H9 (cell line): ENCODE results near the gene NMRAL1. TPM values are rescaled to one million over a fixed set of nuclear protein-coding genes. Genes with fewer than 3 reads are reported as not detected.
A peak's percentile ranks its signal among the peaks of the same experiment; 100 is the strongest.

ENCODE experiments used
- DNase-seq: peaks from one replicate; pipeline ENCODE4 v3.0.0-alpha.2; 2017
- H2AFZ ChIP-seq: one replicate; pipeline ENCODE4 v1.6.1; 2013; ENCODE audit warnings: mild to moderate bottlenecking, low read length, control low read depth, moderate library complexity
- H2AK5ac ChIP-seq: 2 replicates; pipeline ENCODE4 v1.6.1; 2013; ENCODE audit warnings: low read length, control low read depth, mixed read lengths; ENCODE audit not compliant: insufficient read length
- H2BK120ac ChIP-seq: one replicate; pipeline ENCODE4 v1.6.1; 2013; ENCODE audit warnings: low read depth, mild to moderate bottlenecking, low read length, control low read depth, inconsistent platforms; ENCODE audit not compliant: poor library complexity, severe bottlenecking
- H2BK12ac ChIP-seq: 2 replicates; pipeline ENCODE4 v1.6.1; 2013; ENCODE audit warnings: low read length, control low read depth, mixed read lengths, low read depth; ENCODE audit not compliant: insufficient read length
- H2BK15ac ChIP-seq: 2 replicates; pipeline ENCODE4 v1.6.1; 2013; ENCODE audit warnings: low read depth, low read length, control low read depth
- H2BK20ac ChIP-seq: one replicate; pipeline ENCODE4 v1.6.1; 2013; ENCODE audit warnings: low read depth, mild to moderate bottlenecking, low read length, control low read depth, inconsistent platforms; ENCODE audit not compliant: poor library complexity, severe bottlenecking
- H2BK5ac ChIP-seq: 2 replicates; pipeline ENCODE4 v1.6.1; 2013; ENCODE audit warnings: low read length, control low read depth, mixed read lengths; ENCODE audit not compliant: insufficient read length
- H3K14ac ChIP-seq: 2 replicates; pipeline ENCODE4 v1.6.1; 2013; ENCODE audit warnings: low read length, control low read depth; ENCODE audit not compliant: insufficient read depth
- H3K18ac ChIP-seq: 2 replicates; pipeline ENCODE4 v1.6.1; 2013; ENCODE audit warnings: low read depth, mild to moderate bottlenecking, mixed read lengths, low read length, control low read depth; ENCODE audit not compliant: insufficient read length
- H3K23ac ChIP-seq: 2 replicates; pipeline ENCODE4 v1.6.1; 2013; ENCODE audit warnings: low read length, control low read depth, mixed read lengths, low read depth; ENCODE audit not compliant: insufficient read length
- H3K23me2 ChIP-seq: 2 replicates; pipeline ENCODE4 v1.6.1; 2013; ENCODE audit warnings: low read depth, mild to moderate bottlenecking, mixed read lengths, low read length, control low read depth; ENCODE audit not compliant: insufficient read length, poor library complexity, severe bottlenecking
- H3K27ac ChIP-seq: 2 replicates; pipeline ENCODE4 v1.5.1; 2013; ENCODE audit warnings: low read length, control low read depth, mixed read lengths, low read depth; ENCODE audit not compliant: insufficient read length
- H3K27me3 ChIP-seq: 2 replicates; pipeline ENCODE4 v1.6.1; 2013; ENCODE audit warnings: low read length, control low read depth, inconsistent platforms; ENCODE audit not compliant: insufficient read depth
- H3K4ac ChIP-seq: 2 replicates; pipeline ENCODE4 v1.6.1; 2013; ENCODE audit warnings: low read depth, mild to moderate bottlenecking, control low read depth, inconsistent platforms, low read length, moderate library complexity
- H3K4me1 ChIP-seq: 2 replicates; pipeline ENCODE4 v1.6.1; 2013; ENCODE audit warnings: low read length, control low read depth, inconsistent platforms; ENCODE audit not compliant: insufficient read depth
- H3K4me2 ChIP-seq: 2 replicates; pipeline ENCODE4 v1.6.1; 2013; ENCODE audit warnings: low read length, control low read depth, mixed read lengths; ENCODE audit not compliant: insufficient read length, insufficient read depth
- H3K56ac ChIP-seq: 2 replicates; pipeline ENCODE4 v1.6.1; 2013; ENCODE audit warnings: low read depth, mild to moderate bottlenecking, mixed read lengths, low read length, control low read depth; ENCODE audit not compliant: insufficient read length
- H3K79me1 ChIP-seq: 2 replicates; pipeline ENCODE4 v1.6.1; 2013; ENCODE audit warnings: low read depth, mild to moderate bottlenecking, moderate library complexity, low read length, control low read depth, inconsistent platforms; ENCODE audit not compliant: insufficient read depth, poor library complexity, severe bottlenecking
- H3K79me2 ChIP-seq: 2 replicates; pipeline ENCODE4 v1.6.1; 2013; ENCODE audit warnings: low read length, control low read depth, inconsistent platforms; ENCODE audit not compliant: insufficient read depth
- H3K9ac ChIP-seq: 2 replicates; pipeline ENCODE4 v1.6.1; 2013; ENCODE audit warnings: low read length, control low read depth, mixed read lengths; ENCODE audit not compliant: insufficient read length; ENCODE audit errors: extremely low read depth
- H3K9me3 ChIP-seq: one replicate; pipeline ENCODE4 v1.6.1; 2013; ENCODE audit warnings: low read depth, low read length, inconsistent platforms; ENCODE audit not compliant: control insufficient read depth
- H3T11ph ChIP-seq: one replicate; pipeline ENCODE4 v1.6.1; 2013; ENCODE audit warnings: mild to moderate bottlenecking, low read length, control low read depth, inconsistent platforms
- H4K20me1 ChIP-seq: one replicate; pipeline ENCODE4 v1.6.1; 2013; ENCODE audit not compliant: control insufficient read depth, insufficient read length, insufficient read depth
- H4K5ac ChIP-seq: 2 replicates; pipeline ENCODE4 v1.6.1; 2013; ENCODE audit warnings: low read depth, mild to moderate bottlenecking, mixed read lengths, low read length, control low read depth; ENCODE audit not compliant: insufficient read length
- H4K8ac ChIP-seq: replicated peaks from 2 replicates; pipeline ENCODE4 v1.6.1; 2013; ENCODE audit warnings: low read length, control low read depth, mixed read lengths, low read depth; ENCODE audit not compliant: insufficient read length
- H4K91ac ChIP-seq: 2 replicates; pipeline ENCODE4 v1.6.1; 2013; ENCODE audit warnings: low read depth, mild to moderate bottlenecking, moderate library complexity, mixed read lengths, low read length, control low read depth; ENCODE audit not compliant: insufficient read length
- H3K27ac Mint-ChIP-seq, 3 experiments: 2 replicates in 2 of 3; 3 replicates in 1 of 3; pipeline ENCODE4 v1.8.0; 2020 to 2021; ENCODE audit warnings: mixed read lengths in 3 of 3, mild to moderate bottlenecking in 1 of 3, moderate library complexity in 1 of 3
- H3K27me3 Mint-ChIP-seq: 2 replicates; pipeline ENCODE4 v1.8.0; 2021; ENCODE audit warnings: low read depth, mild to moderate bottlenecking, moderate library complexity, mixed read lengths
- H3K36me3 Mint-ChIP-seq, 3 experiments: 2 replicates in 2 of 3; 3 replicates in 1 of 3; pipeline ENCODE4 v1.8.0; 2020 to 2021; ENCODE audit warnings: low read depth in 3 of 3, mixed read lengths in 3 of 3; ENCODE audit not compliant: insufficient read depth in 1 of 3
- H3K4me1 Mint-ChIP-seq, 2 experiments: 2 replicates each; pipeline ENCODE4 v1.8.0; 2020; ENCODE audit warnings: mixed read lengths in 2 of 2
- H3K4me3 Mint-ChIP-seq, 2 experiments: 2 replicates in 1 of 2; 3 replicates in 1 of 2; pipeline ENCODE4 v1.8.0; 2020 to 2021; ENCODE audit warnings: mild to moderate bottlenecking in 2 of 2, mixed read lengths in 2 of 2, moderate library complexity in 1 of 2
- H3K9me3 Mint-ChIP-seq, 2 experiments: 2 replicates in 1 of 2; 3 replicates in 1 of 2; pipeline ENCODE4 v1.8.0; 2020; ENCODE audit warnings: mild to moderate bottlenecking in 2 of 2, mixed read lengths in 2 of 2, moderate library complexity in 1 of 2
- CTCF ChIP-seq: fragments of 200-600 bp; sonication (generic); conservative IDR thresholded peaks from 3 replicates; pipeline ENCODE4 v1.8.0; 2021; ENCODE audit warnings: antibody characterized with exemption, mild to moderate bottlenecking
- WGBS: extraction: QIAGEN DNeasy Blood & Tissue Kit; methylation state at CpG from one replicate; pipeline ENCODE4 v1.1.7; 2013; ENCODE audit warnings: missing lambda C conversion rate, low lambda C conversion rate, mixed read lengths; ENCODE audit not compliant: insufficient read length; ENCODE audit errors: extremely low coverage; 5-methylcytosine and 5-hydroxymethylcytosine counted together
- total RNA-seq: library from RNA; stranded (reverse); gene quantifications from 2 replicates; pipeline ENCODE4 v1.2.1, GENCODE V29; 2021

The NMRAL1 gene
- total RNA-seq, 1 experiment from 2014 or later = 78.9 TPM

- Histone ChIP-seq H3K56ac (no peak overlapping the region), H3K27ac (no peak overlapping the region), H2AK5ac (no peak overlapping the region), H2AFZ (no peak overlapping the region), H3K9me3 (no peaks in the 10 kb centered on the region), H4K5ac (no peak overlapping the region), H4K20me1 (no peaks in the 10 kb centered on the region), H3K27me3 (no peaks in the 10 kb centered on the region), H3K4me1 (no peaks in the 10 kb centered on the region), H3K4ac (no peak overlapping the region), H3K4me2 (no peak overlapping the region), H3K79me2 (peaks cover 12% of the 10 kb centered on the region; the same call in 1 of the 2 replicates), H3K23me2 (peaks cover 7% of the 10 kb centered on the region), H3T11ph (no peak overlapping the region), H3K79me1 (no peaks in the 10 kb centered on the region), H3K14ac (no peak overlapping the region), H4K8ac (no peak overlapping the region), H2BK15ac (no peak overlapping the region), H4K91ac (no peak overlapping the region), H2BK120ac (no peak overlapping the region), H2BK20ac (no peak overlapping the region), H3K23ac (no peak overlapping the region), H2BK12ac (no peak overlapping the region), H3K9ac (no peak overlapping the region), H2BK5ac (no peak overlapping the region), H3K18ac (no peak overlapping the region)
- no CpG with 5 or more reads among the region's 7 CpGs for WGBS
- H3K4me1 Mint-ChIP-seq = peaks cover 15 to 21% of the 10 kb centered on the region in 2 experiments
- H3K36me3 Mint-ChIP-seq = peaks cover 21 to 36% (median 24%) of the 10 kb centered on the region in 3 experiments; a peak in 6 of 7 replicates
- TF ChIP-seq CTCF = no peak
- H3K9me3 Mint-ChIP-seq = no peaks in the 10 kb centered on the region
- no peaks in the 10 kb centered on the region for H3K27me3 Mint-ChIP-seq
- H3K27ac Mint-ChIP-seq = no peak overlapping the region
- DNase-seq = no peak
- 0 out of 5 replicates have a peak overlapping the region, but pooled peaks of 1 of the 2 experiments have one; percentile 10 for H3K4me3 Mint-ChIP-seq
Measured at GRCh38 chr16:4428500-4428899, 45.9 kb downstream of the NMRAL1 start.
